ENCODE data around the gene FARS2.

The FARS2 gene

DNA sequence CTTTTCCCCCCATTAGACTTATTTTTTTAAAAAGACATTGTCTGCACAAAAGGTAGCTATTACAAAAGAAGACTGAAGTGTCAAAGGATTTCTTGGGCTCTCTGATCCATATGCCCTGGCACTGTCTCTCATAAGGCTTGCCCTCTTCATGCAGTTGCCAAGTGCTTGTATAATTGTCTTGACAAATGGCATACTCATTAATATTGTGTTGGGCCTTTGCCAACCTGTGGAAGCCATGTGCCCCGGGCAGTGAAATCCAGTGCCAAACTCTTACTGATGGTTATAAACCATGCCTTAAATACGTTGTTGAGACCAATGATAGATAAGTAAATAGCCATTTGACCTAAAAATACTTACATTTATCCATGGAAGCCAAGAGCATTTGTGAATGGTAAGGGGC is 98.1 kb downstream of the FARS2 start:
- no peaks in the 10 kb centered on the region for H3K36me3 ChIP-seq (replicated peaks; ENCODE audit: low read depth, low read length)
- H3K9ac ChIP-seq (ENCODE audit: low read length), result no peak overlapping the region
- no peak overlapping the region for H3K4me2 ChIP-seq (ENCODE audit: low read length)
- no peaks in the 10 kb centered on the region for H3K79me2 ChIP-seq (ENCODE audit: low read length)
- H3K4me1 ChIP-seq (ENCODE audit: low read length), result no peaks in the 10 kb centered on the region
- H3K27me3 ChIP-seq (ENCODE audit: low read depth, low read length), result no peaks in the 10 kb centered on the region
- no peaks in the 10 kb centered on the region for H3K9me3 ChIP-seq (ENCODE audit: insufficient read depth, low read length)
- H3K4me3 ChIP-seq (ENCODE audit: low read length), result no peak overlapping the region
- H3K27ac ChIP-seq (ENCODE audit: low read length), result no peak overlapping the region
- no peak for TF ChIP-seq EZH2phosphoT487 (IDR thresholded peaks at IDR 0.05; ENCODE audit: low read depth)
- H2AFZ ChIP-seq (ENCODE audit: low read depth, low read length), result no peak overlapping the region
- H4K20me1 ChIP-seq (ENCODE audit: insufficient read depth, low read length), result 0 out of 2 replicates have a peak, but pooled peaks cover 4% of the 10 kb centered on the region

DNA sequence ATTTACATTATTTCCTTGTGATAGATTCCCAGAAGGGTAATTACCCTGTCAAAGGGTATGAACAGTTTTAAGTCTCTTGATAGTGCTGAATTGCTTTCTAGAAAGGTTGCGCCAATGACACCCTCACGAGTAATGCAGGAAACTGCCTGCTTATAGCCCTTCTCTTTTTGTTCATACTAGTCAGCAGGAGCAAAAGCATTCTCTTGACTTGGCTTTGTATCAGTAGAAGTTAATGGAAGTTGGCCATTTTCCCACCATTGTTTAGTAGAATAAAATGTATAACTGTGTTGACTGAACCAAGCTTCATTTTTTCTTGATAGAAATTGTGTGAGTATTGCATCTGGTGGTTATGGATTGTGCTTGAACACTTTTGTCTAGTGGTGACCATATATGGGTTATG is 100.1 kb downstream of the FARS2 start:
- no peaks in the 10 kb centered on the region for H3K36me3 ChIP-seq (replicated peaks; ENCODE audit: low read depth, low read length)
- TF ChIP-seq, protein P1, sequence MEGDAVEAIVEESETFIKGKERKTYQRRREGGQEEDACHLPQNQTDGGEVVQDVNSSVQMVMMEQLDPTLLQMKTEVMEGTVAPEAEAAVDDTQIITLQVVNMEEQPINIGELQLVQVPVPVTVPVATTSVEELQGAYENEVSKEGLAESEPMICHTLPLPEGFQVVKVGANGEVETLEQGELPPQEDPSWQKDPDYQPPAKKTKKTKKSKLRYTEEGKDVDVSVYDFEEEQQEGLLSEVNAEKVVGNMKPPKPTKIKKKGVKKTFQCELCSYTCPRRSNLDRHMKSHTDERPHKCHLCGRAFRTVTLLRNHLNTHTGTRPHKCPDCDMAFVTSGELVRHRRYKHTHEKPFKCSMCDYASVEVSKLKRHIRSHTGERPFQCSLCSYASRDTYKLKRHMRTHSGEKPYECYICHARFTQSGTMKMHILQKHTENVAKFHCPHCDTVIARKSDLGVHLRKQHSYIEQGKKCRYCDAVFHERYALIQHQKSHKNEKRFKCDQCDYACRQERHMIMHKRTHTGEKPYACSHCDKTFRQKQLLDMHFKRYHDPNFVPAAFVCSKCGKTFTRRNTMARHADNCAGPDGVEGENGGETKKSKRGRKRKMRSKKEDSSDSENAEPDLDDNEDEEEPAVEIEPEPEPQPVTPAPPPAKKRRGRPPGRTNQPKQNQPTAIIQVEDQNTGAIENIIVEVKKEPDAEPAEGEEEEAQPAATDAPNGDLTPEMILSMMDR (IDR thresholded peaks at IDR 0.05; ENCODE audit: low read depth, low read length), result no peak
- TF ChIP-seq EZH2phosphoT487 (IDR thresholded peaks at IDR 0.05; ENCODE audit: low read depth), result no peak
- H3K27ac ChIP-seq (ENCODE audit: low read length), result no peak overlapping the region
- H3K4me1 ChIP-seq (ENCODE audit: low read length), result no peaks in the 10 kb centered on the region
- H3K79me2 ChIP-seq (ENCODE audit: low read length), result no peaks in the 10 kb centered on the region
- no peaks in the 10 kb centered on the region for H3K27me3 ChIP-seq (ENCODE audit: low read depth, low read length)
- 0 out of 2 replicates have a peak, but pooled peaks cover 4% of the 10 kb centered on the region for H4K20me1 ChIP-seq (ENCODE audit: insufficient read depth, low read length)
- no peaks in the 10 kb centered on the region for H3K9me3 ChIP-seq (ENCODE audit: insufficient read depth, low read length)
- H3K9ac ChIP-seq (ENCODE audit: low read length), result no peak overlapping the region
- H2AFZ ChIP-seq (ENCODE audit: low read depth, low read length), result no peak overlapping the region
- H3K4me3 ChIP-seq (ENCODE audit: low read length), result no peak overlapping the region
- H3K4me2 ChIP-seq (ENCODE audit: low read length), result no peak overlapping the region

DNA sequence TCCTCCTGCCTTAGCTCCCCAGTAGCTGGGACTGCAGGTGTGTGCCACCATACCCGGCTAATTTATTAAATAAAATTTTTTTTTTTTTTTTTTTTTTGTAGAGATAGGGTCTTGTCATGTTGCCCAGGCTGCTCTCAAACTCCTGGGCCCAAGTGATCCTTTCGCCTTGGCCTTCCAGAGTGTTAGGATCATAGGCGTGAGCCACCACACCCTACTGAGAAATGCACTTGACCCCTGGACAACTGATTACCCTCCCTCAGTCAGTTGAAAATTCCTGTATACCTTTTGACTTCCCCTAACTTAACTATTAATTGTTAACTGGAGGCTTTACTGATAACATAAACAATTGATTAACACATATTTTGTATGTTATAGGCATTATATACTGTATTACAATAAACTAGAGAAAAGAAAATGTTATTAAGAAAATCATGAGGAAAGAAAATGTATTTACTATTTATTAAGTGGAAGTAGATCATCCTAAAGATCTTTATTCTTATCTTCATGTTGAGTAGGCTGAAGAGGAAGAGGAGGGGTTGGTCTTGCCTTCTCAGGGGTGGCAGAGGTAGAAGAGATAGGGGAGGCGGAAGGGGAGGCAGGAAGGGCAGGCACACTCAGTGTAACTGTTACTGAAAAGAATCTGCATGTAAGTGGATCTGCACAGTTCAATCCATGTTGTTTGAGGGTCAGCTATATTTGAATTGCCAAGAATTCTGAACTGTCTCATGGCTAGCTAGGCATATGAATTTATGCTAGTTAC is 104.3 kb downstream of the FARS2 start:
- Histone ChIP-seq H3K79me2 (ENCODE audit: low read length) (no peaks in the 10 kb centered on the region), H3K36me3 (replicated peaks; ENCODE audit: low read depth, low read length) (no peaks in the 10 kb centered on the region), H3K9me3 (ENCODE audit: insufficient read depth, low read length) (no peaks in the 10 kb centered on the region), H3K27ac (ENCODE audit: low read length) (no peak overlapping the region), H3K4me2 (ENCODE audit: low read length) (no peak overlapping the region), H3K27me3 (ENCODE audit: low read depth, low read length) (no peaks in the 10 kb centered on the region), H3K9ac (ENCODE audit: low read length) (no peak overlapping the region), H3K4me1 (ENCODE audit: low read length) (no peaks in the 10 kb centered on the region), H2AFZ (ENCODE audit: low read depth, low read length) (no peak overlapping the region), H4K20me1 (ENCODE audit: insufficient read depth, low read length) (no peaks in the 10 kb centered on the region), H3K4me3 (ENCODE audit: low read length) (no peak overlapping the region)
- TF ChIP-seq, protein P1 (IDR thresholded peaks at IDR 0.05; ENCODE audit: low read depth, low read length), result no peak
- no peak for TF ChIP-seq EZH2phosphoT487 (IDR thresholded peaks at IDR 0.05; ENCODE audit: low read depth)

DNA sequence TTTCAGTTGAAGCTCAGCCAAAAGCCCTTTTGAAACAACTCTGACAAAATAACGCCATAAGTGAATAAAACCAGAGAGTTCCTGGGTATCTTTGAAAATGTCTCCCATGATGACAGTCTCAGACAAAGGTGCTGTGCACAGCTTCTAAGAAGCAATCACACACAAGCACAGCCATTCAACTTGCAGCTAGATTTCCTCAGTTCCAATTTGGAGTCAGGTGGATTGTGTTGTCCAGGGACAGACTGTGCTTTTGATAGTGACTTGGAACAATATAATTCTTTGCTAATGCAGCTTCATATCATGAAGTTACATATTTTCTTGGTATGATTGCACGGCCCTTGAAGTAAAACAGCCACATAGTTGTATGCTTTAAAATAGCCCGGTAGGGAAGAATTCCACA is 105.6 kb downstream of the FARS2 start:
- Histone ChIP-seq H3K9ac (ENCODE audit: low read length) (no peak overlapping the region), H3K9me3 (ENCODE audit: insufficient read depth, low read length) (no peaks in the 10 kb centered on the region), H2AFZ (ENCODE audit: low read depth, low read length) (no peak overlapping the region), H4K20me1 (ENCODE audit: insufficient read depth, low read length) (no peaks in the 10 kb centered on the region), H3K4me3 (ENCODE audit: low read length) (no peak overlapping the region), H3K4me1 (ENCODE audit: low read length) (no peaks in the 10 kb centered on the region), H3K27ac (ENCODE audit: low read length) (no peak overlapping the region), H3K36me3 (replicated peaks; ENCODE audit: low read depth, low read length) (no peaks in the 10 kb centered on the region), H3K27me3 (ENCODE audit: low read depth, low read length) (no peaks in the 10 kb centered on the region), H3K79me2 (ENCODE audit: low read length) (no peaks in the 10 kb centered on the region), H3K4me2 (ENCODE audit: low read length) (no peak overlapping the region)
- TF ChIP-seq, protein P1 (IDR thresholded peaks at IDR 0.05; ENCODE audit: low read depth, low read length), result no peak
- no peak for TF ChIP-seq EZH2phosphoT487 (IDR thresholded peaks at IDR 0.05; ENCODE audit: low read depth)

All from OCI-LY3 (cell line).